DMS 273 treated with DMSO at 0.1 percent for 48 hours (cell line): ENCODE data around the gene KCTD4.

Experiments
- DNase-seq: peaks from one replicate; lab custom pipeline; 2025; lab: John Stamatoyannopoulos, UW

The KCTD4 gene

GRCh38 chr13:45174478-45174877, 26.4 kb downstream of the KCTD4 start:
- no peak for DNase-seq

GRCh38 chr13:45168555-45168930, 32.3 kb downstream of the KCTD4 start:
- no peak for DNase-seq

GRCh38 chr13:45167611-45168554, 33.0 kb downstream of the KCTD4 start:
- no peak for DNase-seq

- DNase-seq, result no peak
Measured at GRCh38 chr13:45166858-45167257, 34.0 kb downstream of the KCTD4 start.

GRCh38 chr13:45162821-45163220, 38.0 kb downstream of the KCTD4 start:
- DNase-seq, result no peak

GRCh38 chr13:45162194-45162593, 38.7 kb downstream of the KCTD4 start:
- no peak for DNase-seq

- no peak for DNase-seq
Measured at GRCh38 chr13:45156565-45157361, 44.1 kb downstream of the KCTD4 start.

- no peak for DNase-seq
Measured at GRCh38 chr13:45149964-45150363, 50.9 kb downstream of the KCTD4 start.

GRCh38 chr13:45143346-45143751, 57.5 kb downstream of the KCTD4 start:
- no peak for DNase-seq
